HG02840 (cell line): ENCODE measurements around the gene CFAP53.
A peak's percentile ranks its signal among the peaks of the same experiment; 100 is the strongest.
"Not testable (repeated sequence)": the region's sequence is repeated elsewhere in the genome, so short reads cannot be mapped to it uniquely, and the experiment has no call there.

ENCODE experiments used
- ATAC-seq: cut with Tn5 transposase; IDR thresholded peaks from one replicate; pipeline ENCODE4 v1.9.1; 2021; ENCODE audit warnings: mild to moderate bottlenecking, moderate library complexity, moderate number of reproducible peaks; ENCODE audit not compliant: unreplicated experiment, low FRiP score

Gene CFAP53, protein sequence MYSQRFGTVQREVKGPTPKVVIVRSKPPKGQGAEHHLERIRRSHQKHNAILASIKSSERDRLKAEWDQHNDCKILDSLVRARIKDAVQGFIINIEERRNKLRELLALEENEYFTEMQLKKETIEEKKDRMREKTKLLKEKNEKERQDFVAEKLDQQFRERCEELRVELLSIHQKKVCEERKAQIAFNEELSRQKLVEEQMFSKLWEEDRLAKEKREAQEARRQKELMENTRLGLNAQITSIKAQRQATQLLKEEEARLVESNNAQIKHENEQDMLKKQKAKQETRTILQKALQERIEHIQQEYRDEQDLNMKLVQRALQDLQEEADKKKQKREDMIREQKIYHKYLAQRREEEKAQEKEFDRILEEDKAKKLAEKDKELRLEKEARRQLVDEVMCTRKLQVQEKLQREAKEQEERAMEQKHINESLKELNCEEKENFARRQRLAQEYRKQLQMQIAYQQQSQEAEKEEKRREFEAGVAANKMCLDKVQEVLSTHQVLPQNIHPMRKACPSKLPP

DNA sequence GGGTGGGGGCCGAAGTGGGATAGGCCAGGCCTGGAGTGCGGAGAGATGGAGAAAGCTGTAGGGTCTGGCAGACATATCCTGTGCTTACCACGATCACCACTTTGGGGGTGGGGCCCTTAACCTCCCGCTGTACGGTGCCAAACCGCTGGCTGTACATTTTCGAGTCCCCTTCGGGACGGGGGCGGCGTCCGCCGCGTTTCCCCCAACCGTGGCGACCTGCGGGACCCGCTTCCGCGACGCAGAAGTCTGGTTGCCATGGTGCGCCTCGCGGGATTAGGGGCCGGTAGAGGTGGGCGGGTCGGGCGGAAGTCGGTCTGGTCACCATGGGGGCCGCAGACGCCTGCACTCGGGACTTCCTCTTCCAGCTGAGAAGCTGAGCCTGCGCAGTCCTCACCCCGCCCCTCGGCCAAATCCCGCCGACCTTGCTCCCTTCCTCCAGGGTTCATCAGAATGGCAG is at the start of gene CFAP53:
TSS of gene CFAP53 (minus strand) at position 248 of the 457 bp plus-strand sequence. CDS start at position 157, 91 bp downstream.
- peak; percentile 57 for ATAC-seq

DNA sequence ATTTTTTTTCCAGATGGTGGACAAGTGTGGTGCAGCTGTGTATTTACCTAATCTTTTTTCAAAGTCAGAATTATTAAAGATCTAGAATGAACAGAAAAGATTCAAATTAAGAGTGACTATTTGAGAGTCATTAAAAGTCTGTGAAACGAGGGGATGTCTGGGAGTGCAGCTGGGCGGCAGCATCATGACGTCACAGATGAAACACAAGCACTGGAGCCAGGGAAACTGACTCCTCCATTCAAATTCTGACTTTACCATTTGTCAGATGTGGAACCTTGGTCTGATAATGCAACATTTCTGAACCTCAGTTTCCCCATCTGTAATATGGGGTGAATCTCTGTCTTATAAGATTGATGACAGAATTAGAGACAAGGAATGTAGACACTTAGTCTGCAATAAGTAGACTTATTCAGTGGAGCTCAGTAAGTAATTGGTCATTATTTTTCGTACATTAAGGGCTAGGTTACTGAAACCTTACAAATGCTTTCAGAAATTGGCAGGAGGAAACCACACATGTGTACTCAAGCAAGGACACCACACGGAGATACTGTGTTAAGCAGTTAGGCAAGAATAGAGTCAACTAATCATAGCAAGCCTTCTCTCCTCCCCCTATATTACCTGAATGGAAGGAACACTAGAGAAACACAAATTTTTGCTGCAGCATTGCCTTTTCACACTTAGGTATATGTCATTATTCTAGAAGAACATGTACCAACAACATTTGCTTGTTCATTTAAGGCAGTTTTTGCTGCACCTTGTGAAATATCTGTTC is 49.0 kb upstream of the CFAP53 start:
- peak; percentile 68 for ATAC-seq

DNA sequence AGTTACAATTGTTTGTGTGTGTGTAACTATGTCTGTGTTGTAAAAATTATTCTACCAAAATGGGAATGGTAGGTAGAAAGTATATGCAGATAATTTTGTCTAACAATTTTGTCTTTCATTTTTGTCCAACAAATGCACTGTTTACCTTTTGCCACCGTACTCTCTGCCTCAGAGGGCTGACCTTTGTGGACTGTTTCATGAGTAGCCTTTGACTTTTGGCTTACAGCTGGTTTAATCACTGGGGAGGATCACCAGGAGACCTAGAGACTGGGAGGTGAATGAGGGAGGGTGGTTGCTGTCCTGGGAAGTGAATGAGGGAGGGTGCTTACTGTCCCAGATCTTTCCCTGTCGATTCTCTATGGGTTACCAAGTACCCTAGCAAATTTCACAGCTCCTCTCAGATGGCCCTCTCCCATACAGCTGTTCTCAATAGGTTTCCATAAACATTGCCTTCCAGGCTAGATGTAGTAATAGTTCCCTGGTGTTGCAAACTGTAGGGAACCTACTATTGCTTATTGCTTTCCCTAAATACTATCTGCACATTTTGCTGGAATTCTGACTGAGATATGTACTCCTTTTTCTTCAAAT is 47.7 kb upstream of the CFAP53 start:
- ATAC-seq: no peak

DNA sequence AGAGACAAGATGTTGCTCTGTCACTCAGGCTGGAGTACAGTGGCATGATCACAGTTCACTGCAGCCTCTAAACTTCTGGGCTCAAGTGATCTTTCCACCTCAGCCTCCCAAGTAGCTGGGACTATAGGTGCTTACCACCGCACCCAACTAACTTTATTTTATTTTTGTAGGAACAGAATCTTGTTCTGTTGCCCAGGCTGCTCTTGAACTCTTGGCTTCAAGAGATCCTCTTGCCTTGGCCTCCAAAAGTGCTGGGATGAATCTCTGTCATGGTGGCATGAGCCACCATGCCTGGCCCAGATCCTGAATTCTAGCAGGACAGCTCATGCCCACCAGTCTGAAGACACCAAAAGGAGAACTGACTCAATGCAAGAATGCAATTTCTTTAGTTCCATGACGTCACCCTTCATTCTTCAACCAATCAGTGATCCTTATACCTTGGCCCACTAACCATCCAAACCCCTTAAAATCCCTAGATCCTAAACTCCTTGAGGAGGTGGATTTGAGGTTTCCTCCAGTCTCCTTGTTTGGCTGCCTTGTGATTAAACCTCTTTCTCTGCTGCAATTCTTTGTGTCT is 46.8 kb upstream of the CFAP53 start:
- peak; percentile 28 for ATAC-seq

DNA sequence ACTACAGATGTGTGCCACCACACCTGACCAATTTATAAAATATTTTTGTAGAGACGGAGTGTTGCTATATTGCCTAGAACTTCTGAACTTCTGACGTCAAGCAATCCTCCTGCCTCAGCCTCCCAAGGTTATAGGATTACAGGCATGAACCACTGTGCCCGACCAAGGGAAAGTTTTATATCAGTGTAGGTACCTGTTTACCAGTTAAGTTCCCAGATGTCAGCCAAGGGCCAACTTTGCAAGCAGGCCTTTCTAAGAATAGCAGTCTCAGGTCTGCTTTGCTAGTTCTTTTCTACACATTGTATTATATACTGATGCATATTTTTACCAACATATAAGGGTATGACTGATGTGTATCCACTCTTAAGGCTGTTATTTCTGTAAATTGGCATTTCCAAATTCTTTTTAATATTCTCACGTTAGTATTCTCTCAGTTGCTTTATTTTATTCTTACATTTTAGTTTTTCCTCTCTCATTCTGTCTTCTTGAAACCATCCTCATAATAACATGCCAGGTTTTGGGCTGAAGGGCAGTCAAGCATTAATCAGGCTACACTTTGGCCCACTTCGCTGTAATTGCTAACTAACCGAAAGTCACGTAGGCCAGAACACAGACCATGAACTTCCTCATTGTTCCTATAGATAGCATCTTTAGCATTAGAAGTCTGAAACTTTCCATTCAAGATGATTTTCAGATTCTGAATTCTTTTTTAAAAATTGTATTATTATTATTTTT is 46.2 kb upstream of the CFAP53 start:
- peak; percentile 66 for ATAC-seq

DNA sequence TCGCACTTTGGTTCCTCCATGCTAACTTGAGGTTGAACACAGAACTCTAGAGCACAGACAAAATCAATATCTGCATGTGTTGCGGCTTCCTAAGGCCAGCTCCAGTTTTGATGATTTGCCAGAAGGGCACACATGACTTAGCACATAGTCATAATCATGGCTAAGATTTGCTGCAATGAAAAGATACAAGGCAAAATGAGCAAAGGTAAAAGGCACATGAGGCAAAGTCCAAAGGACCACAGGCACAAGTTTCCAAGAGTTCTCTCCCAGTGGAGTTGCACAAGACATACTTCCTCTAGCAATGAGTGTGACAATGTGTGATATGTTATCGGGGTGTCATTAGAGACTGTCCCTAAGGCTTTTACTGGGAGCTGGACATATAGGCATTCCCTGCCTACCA is 45.4 kb upstream of the CFAP53 start:
- no peak for ATAC-seq

DNA sequence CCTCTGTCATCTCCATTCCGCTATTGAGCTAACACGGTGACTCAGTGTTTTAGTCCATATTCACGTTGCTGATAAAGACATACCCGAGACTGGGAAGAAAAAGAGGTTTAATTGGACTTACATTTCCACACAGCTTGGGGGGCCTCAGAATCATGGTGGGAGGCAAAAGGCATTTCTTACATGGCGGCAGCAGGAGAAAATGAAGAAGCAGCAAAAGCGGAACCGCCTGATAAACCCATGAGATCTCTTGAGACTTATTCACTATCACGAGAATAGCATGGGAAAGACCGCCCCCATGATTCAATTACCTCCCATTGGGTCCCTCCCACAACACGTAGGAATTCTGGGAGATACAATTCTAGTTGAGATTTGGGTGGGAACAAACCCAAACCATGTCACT is 43.8 kb upstream of the CFAP53 start:
- no peak for ATAC-seq

DNA sequence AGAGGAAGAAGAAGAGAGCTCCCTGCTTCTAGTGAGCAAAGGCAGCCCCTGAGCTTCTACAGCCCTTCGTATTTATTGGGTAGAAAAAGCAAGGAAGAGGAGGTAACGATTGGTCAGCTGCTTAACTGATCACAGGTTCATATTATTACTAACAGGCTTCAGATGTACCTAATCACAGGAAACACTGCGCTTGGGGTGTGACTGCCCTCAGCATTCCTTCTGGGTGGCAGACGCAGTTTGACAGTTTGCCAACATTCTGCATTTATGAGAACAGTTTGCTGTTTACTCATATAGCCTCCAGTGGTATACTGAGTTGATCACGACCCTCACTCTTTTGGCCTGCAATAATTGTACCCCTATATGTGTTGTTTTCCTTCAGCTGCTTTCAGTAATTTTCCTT is 42.6 kb upstream of the CFAP53 start:
- not testable (repeated sequence) for ATAC-seq

DNA sequence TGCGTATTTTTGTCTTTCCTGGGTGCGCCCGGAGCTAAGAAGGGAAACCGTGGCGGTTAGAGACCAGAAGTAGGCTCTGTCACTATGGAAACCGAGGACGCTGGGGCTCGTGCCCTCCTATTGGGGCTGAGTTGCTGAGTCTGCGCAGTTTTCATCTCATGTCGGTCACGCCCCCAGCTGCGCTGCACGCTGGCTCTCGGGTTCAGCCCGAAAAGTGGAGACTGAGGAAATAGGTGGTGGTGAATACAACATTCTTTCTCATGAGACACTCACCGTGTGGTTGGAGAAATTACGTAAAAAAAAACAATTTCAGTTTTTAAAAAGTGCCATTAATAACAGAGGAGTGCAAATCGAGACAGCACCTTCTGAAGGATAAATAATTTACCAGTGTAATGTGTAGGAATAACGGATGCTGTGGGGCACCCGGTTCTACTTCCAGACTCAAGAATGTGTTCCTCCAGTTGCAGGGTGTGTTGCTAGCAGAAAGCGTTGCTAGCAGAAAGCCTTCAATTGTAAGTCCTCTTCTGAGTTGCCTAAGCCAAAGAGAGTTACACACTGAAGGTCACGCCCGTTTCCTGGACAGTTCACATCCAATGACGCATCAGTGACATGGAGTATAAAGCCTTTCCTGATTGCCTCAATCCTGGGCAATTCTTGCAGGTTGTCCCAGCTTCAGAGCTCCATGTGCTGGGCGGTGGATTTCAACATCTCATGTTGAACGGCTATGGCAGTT is 41.6 kb upstream of the CFAP53 start:
- ATAC-seq: peak; percentile 93

DNA sequence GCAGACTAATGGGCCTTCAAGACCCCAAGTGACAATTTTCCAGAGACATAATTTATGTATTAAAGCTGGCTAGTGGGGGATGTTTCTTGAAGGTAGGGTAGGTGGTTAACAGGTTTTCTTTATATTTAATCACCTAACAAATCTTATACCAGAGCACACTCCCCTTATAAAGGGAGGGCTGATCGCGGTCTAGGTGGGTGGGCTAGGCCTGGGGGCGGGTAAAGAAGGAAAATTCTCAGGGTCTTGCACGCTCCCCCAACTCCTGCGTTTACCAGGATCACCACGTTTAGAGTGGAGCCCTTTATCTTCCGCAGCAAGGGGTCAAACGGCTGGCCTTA is 41.1 kb upstream of the CFAP53 start:
- no peak for ATAC-seq

DNA sequence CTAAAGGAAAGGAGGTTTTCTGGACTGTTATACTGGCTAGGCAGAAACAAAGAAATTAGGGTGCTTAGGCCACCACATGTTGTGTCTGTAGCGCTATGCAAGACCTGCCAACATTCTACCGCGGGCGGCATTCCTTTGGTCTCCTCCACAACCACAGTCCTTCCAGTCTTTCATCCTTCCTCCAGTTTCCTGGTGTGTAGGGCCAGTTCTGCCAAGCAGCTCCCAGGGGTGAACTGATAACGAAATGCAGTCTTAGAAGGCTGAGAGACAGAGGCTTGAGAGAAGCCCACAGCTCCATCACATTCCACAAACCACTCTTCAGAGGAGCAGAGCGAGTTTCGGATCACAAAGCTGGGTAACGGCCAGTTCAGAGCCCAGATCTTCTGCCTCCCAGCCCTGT is 40.6 kb upstream of the CFAP53 start:
- no peak for ATAC-seq

DNA sequence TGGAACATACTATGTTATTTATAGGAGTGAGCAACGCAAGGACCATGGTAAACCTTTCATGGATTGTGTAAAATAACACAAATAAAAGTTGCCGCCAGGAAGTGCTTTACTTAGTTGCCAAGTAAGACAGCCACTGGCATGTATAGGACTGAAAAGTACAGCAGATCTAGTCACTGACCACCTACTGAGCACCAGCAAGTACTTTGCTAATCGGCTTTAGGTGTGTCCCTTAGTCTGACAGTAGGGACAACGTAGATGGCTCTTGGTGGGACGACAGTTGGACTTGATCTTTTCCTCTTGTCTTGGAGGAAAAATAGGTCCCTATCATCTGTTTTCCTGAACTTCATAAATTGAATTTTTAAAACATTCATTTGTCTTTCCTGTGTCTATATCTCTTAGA is 34.8 kb upstream of the CFAP53 start:
- ATAC-seq: no peak

DNA sequence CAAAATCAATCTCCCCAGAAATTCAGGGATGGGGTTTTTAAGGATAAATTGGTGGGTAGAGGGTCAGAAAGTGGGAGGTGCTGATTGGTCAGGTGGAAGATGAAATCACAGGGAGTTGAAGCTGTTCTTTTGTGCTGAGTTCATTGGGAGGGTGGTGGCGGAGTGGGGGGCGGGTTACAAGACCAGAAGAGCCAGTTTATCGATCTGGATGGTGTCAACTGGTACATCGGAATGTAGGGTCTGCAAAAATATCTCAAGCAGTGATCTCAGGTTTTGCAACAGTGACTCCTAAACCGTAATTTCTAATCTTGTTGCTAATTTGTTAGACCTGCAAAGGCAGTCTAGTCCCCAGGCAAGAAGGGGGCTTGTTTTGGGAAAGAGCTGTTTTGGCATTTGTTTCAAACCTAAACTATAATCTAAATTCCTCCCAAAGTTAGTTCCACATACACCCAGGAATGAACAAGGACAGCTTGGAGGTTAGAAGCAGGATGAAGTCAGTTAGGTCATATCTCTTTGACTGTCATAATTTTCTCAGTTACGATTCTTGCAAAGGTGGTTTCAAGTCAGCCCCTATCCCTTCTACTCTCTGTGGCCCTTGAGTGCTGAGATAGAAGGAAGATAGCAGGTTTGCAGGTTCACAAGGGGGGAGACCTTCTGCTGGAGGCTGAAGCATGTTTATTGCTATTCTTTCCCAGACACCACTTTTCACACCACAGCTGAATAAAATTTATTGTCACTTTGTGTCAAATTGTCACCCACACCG is 33.5 kb upstream of the CFAP53 start:
- no peak for ATAC-seq

DNA sequence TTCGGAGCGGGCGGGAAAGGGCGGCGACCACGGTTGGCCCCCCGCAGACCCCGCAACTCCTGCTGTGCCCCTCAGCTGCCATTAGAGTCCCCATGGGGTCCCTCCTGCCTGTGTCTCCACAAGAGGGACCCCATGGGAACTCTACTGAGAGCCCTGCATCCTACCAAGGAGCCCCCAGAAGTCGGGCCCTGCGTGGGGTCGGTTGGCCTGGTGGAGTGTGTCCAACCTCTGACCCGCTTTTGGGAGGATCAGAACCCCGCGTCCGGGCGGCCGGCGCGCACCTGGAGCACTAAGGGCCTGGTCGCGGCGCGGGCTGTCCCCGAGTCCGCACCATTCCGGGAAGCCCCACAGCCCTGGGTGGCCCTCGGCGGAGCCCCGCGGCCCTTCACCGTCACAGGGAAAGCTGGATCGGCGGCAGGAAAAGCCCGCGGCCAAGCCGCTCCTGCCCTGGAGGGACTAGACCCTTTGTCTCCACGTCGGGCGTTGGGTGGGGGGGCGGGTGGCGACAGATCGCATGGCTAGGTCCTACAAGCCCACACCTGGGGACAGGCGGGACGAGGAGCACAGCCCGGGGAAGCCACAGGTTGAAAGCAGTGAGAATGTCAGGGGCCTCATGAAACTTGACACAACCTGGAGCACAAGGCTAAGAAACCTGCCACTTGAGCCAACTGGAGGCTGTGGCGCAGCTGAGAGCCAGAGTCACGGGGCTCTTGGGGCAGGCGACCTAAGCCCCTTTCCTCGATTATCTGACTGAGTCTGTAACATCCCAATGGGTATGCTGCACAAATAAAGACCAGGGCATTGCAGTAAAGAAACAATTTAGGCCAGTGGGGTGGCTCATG is 32.4 kb upstream of the CFAP53 start:
- ATAC-seq: no peak

DNA sequence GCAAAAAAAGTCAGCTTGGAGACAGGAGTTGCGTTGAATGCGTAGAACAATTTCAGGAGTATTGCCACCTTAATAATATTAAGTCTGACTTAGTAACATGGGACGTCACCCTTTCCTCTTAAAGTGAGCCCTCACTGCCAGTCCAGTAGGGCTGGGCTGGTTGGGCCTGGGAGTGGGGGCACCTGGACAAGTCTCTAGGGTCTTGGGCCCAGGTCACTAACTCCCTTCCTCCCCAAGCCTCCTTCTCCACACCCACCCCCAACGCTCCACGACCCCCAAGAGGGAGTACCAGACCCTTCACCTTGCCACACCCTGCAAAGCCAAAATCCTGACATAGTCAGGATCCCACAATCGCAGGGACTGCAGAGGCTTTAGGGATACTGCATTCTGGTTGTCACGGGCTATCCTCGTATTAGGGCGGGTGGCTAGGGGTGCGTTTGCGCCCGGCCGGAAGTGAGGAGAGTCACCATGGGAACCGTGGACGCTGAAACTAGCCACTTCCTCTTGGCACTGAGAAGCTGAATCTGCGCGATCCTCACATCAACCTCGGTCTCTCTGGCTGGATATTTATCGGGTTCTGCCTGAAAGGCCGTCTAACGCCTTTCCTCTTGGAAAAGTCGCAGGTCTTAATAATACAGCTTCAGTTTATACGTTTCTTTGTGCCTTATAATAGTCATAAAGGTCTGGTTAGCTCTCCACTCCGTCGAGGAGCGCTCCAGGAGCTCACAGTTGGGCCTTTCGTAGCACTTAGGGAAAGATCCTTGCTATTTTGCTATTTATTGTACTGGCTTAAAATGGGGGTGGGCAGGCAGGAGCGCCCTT is 31.5 kb upstream of the CFAP53 start:
- peak; percentile 100 for ATAC-seq

DNA sequence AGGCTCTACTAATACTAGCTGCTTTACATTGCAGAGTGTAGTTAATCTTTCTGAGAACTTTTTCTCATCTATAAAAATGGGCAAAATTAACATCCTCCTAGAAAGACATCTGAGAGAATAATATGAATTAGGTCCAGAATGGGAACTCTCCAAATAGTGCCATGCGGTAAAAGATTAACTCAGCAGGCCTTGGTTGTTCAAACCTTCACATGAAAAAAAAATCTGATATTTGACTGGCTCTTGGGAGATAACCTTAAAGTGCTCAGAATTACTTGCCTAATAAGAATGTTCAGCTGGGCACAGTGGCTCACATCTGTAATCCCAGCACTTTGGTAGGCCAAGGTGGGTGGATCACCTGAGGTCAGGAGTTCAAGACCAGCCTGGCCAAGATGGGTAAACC is 26.7 kb upstream of the CFAP53 start:
- no peak for ATAC-seq

DNA sequence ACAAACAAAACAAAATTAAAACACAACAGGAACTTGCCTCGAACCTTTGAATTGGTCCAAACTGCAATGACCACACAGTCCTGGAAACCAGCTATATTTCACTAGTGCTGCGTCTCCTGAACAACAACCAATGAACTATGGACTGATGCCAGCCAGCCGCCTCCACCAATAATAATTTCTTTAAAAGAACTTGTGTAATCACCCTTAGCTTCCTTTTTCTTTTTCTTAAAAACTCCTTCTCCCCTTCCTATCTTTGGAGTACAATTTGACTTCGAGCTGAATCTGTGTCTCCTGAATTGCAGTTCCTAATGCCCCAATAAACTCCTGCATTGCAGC is 22.8 kb upstream of the CFAP53 start:
- no peak for ATAC-seq
